ENCODE results near the gene INO80. TPM values are rescaled to one million over a fixed set of nuclear protein-coding genes. Genes with fewer than 3 reads are reported as not detected.

INO80 gene
- total RNA-seq, 4 donors from 2014 or later, result 29.4 to 45.9 (median 41.0) TPM

DNA sequence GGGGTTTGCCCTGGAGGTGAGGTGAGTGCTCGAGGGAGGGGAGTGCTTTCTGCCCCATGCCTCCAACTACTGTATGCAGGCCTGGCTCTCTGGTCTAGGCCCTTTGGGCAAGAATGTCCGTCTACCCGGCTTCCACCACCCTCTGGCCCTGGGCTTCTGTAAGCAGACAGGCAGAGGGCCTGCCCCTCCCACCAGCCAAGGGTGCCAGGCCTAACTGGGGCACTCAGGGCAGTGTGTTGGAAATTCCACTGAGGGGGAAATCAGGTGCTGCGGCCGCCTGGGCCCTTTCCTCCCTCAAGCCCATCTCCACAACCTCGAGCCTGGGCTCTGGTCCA is 177.6 kb downstream of the INO80 start:
- no peak for DNase-seq (ENCODE audit: low spot score in 2 of 2)
- Histone ChIP-seq H3K4me1 (peaks cover 29% of the 10 kb centered on the region), H3K27ac (no peak overlapping the region), H3K9me3 (no peaks in the 10 kb centered on the region), H3K27me3 (no peaks in the 10 kb centered on the region), H3K4me3 (no peak overlapping the region), H3K36me3 (no peaks in the 10 kb centered on the region)
- 94% methylated on average over 3 of the region's 6 CpGs for WGBS
- TF ChIP-seq, protein P1, sequence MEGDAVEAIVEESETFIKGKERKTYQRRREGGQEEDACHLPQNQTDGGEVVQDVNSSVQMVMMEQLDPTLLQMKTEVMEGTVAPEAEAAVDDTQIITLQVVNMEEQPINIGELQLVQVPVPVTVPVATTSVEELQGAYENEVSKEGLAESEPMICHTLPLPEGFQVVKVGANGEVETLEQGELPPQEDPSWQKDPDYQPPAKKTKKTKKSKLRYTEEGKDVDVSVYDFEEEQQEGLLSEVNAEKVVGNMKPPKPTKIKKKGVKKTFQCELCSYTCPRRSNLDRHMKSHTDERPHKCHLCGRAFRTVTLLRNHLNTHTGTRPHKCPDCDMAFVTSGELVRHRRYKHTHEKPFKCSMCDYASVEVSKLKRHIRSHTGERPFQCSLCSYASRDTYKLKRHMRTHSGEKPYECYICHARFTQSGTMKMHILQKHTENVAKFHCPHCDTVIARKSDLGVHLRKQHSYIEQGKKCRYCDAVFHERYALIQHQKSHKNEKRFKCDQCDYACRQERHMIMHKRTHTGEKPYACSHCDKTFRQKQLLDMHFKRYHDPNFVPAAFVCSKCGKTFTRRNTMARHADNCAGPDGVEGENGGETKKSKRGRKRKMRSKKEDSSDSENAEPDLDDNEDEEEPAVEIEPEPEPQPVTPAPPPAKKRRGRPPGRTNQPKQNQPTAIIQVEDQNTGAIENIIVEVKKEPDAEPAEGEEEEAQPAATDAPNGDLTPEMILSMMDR (IDR thresholded peaks at IDR 0.05), result no peak
- TF ChIP-seq POLR2A (IDR thresholded peaks at IDR 0.05) (no peak), POLR2AphosphoS5 (IDR thresholded peaks at IDR 0.05) (no peak)

DNA sequence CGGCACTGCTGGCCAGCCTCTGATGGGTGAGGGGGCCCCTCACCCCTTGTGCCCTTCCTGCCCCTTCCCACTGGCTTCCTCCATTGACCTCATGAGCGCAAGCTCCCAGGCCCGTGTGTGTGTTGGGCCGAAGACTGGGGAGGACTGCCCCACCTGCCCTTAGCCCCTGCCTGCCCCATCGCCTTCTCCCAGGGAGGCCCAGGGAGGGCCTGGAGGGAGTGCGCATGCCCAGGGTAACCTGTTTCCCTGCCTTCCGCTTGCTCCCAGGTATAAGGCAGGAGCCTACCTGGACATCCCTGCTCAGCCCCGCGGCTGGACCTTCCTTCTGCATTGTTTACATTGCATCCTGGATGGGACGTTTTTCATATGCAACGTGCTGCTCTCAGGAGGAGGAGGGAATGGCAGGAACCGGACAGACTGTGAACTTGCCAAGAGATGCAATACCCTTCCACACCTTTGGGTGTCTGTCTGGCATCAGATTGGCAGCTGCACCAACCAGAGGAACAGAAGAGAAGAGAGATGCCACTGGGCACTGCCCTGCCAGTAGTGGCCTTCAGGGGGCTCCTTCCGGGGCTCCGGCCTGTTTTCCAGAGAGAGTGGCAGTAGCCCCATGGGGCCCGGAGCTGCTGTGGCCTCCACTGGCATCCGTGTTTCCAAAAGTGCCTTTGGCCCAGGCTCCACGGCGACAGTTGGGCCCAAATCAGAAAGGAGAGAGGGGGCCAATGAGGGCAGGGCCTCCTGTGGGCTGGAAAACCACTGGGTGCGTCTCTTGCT is 178.1 kb downstream of the INO80 start:
- Histone ChIP-seq H3K4me1 (peaks cover 28% of the 10 kb centered on the region), H3K9me3 (no peaks in the 10 kb centered on the region), H3K27me3 (no peaks in the 10 kb centered on the region), H3K4me3 (no peak overlapping the region), H3K36me3 (no peaks in the 10 kb centered on the region), H3K27ac (no peak overlapping the region)
- TF ChIP-seq POLR2A (IDR thresholded peaks at IDR 0.05) (no peak), POLR2AphosphoS5 (IDR thresholded peaks at IDR 0.05) (no peak), EP300 (IDR thresholded peaks at IDR 0.05) (no peak)
- TF ChIP-seq, protein P1 (IDR thresholded peaks at IDR 0.05), result peak in 1 of 2 donors; percentile 26
- no peak for DNase-seq (ENCODE audit: low spot score in 2 of 2)
- WGBS, result 53% methylated on average over 9 of the region's 19 CpGs

DNA sequence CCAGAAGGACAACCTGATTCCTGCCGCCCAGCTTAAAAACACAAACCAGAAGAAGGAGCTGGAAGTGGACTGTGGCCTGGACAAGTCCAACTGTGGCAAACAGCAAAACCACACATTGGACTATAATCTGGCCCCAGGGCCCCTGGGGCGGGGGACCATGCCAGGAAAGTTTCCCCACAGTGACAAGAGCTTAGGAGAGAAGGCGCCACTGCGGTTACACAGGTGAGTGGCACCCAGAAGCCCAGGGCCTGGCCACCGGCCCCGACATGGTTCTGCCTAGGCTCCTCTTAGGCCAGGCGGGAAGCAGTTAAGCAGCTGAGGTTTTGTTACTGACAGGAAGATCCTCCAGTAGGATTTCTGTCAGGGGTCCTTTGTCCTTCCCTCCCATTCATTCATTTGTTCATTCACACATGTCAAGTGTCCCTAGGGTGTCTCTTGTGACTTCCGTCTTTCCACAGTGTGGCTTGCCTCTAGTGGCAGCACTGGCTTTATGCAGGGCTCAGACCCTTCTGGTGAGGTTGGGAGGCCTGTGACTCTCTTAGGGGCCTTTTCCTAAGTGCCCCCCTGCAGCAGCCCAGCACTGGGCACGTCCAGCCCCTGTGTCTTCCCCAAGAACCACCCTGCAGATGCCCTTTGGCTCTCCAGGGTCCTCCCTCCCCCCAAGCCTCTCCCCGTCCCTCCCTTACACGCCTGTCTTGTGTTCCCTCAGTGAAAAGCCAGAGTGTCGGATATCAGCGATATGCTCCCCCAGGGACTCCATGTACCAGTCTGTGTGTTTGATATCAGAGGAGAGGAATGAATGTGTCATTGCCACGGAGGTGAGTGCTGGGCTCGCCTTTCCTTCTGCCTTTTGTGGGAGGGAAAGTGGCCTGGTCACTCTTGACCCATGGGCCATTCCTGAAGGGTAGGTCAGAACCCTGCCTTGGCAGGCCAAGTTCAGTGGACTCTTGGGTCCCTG is 179.1 kb downstream of the INO80 start:
- no peak overlapping the region for H3K27ac ChIP-seq
- DNase-seq (ENCODE audit: low spot score in 2 of 2), result no peak
- 65% methylated on average over 11 of the region's 15 CpGs for WGBS
- peaks cover 19% of the 10 kb centered on the region for H3K4me1 ChIP-seq
- TF ChIP-seq EP300 (IDR thresholded peaks at IDR 0.05), result no peak
- TF ChIP-seq POLR2A (IDR thresholded peaks at IDR 0.05), result no peak
- no peak for TF ChIP-seq POLR2AphosphoS5 (IDR thresholded peaks at IDR 0.05)
- TF ChIP-seq, protein P1 (IDR thresholded peaks at IDR 0.05), result no peak
- no peaks in the 10 kb centered on the region for H3K36me3 ChIP-seq
- no peak overlapping the region for H3K4me3 ChIP-seq
- no peaks in the 10 kb centered on the region for H3K9me3 ChIP-seq
- peaks cover 5% of the 10 kb centered on the region for H3K27me3 ChIP-seq

DNA sequence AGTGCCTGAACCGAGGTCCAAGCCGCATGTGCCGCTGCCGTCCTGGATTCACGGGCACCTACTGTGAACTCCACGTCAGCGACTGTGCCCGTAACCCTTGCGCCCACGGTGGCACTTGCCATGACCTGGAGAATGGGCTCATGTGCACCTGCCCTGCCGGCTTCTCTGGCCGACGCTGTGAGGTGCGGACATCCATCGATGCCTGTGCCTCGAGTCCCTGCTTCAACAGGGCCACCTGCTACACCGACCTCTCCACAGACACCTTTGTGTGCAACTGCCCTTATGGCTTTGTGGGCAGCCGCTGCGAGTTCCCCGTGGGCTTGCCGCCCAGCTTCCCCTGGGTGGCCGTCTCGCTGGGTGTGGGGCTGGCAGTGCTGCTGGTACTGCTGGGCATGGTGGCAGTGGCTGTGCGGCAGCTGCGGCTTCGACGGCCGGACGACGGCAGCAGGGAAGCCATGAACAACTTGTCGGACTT is 179.8 kb downstream of the INO80 start:
- H3K4me3 ChIP-seq, result no peak overlapping the region
- H3K9me3 ChIP-seq, result no peaks in the 10 kb centered on the region
- TF ChIP-seq, protein P1 (IDR thresholded peaks at IDR 0.05), result no peak
- no peak for TF ChIP-seq POLR2AphosphoS5 (IDR thresholded peaks at IDR 0.05)
- TF ChIP-seq POLR2A (IDR thresholded peaks at IDR 0.05), result no peak
- no peak for TF ChIP-seq EP300 (IDR thresholded peaks at IDR 0.05)
- 92% methylated on average over 30 of the region's 31 CpGs for WGBS
- DNase-seq (ENCODE audit: low spot score in 2 of 2), result no peak
- H3K4me1 ChIP-seq, result peaks cover 14% of the 10 kb centered on the region
- H3K27me3 ChIP-seq, result peaks cover 12% of the 10 kb centered on the region
- no peak overlapping the region for H3K27ac ChIP-seq
- no peaks in the 10 kb centered on the region for H3K36me3 ChIP-seq

- peaks cover 16% of the 10 kb centered on the region for H3K4me1 ChIP-seq
- DNase-seq (ENCODE audit: low spot score in 2 of 2), result no peak
Observed at GRCh38 chr15:40934457-40934856, 181.6 kb downstream of the INO80 start.

More at GRCh38 chr15:40934457-40934856, 181.6 kb downstream of the INO80 start:
- Histone ChIP-seq H3K4me3 (no peak overlapping the region), H3K9me3 (no peaks in the 10 kb centered on the region), H3K27me3 (peaks cover 30% of the 10 kb centered on the region), H3K27ac (no peak overlapping the region), H3K36me3 (no peaks in the 10 kb centered on the region)
- TF ChIP-seq POLR2AphosphoS5 (IDR thresholded peaks at IDR 0.05) (no peak), EP300 (IDR thresholded peaks at IDR 0.05) (no peak), POLR2A (IDR thresholded peaks at IDR 0.05) (no peak)
- TF ChIP-seq, protein P1 (IDR thresholded peaks at IDR 0.05), result no peak
- WGBS, result 79% methylated on average over 5 of the region's 6 CpGs
